ENCODE results near the gene ELOVL6.

The ELOVL6 gene

GRCh38 chr4:110014233-110014632 lies 184.2 kb downstream of the ELOVL6 start:
- DNase-seq, result no peak

GRCh38 chr4:110012917-110013316 lies 185.5 kb downstream of the ELOVL6 start:
- no peak for DNase-seq

GRCh38 chr4:110010797-110011196 lies 187.6 kb downstream of the ELOVL6 start:
- DNase-seq, result no peak

GRCh38 chr4:110009550-110009949 lies 188.9 kb downstream of the ELOVL6 start:
- DNase-seq, result no peak

GRCh38 chr4:110008540-110008939 lies 189.9 kb downstream of the ELOVL6 start:
- no peak for DNase-seq

GRCh38 chr4:110007217-110007616 lies 191.2 kb downstream of the ELOVL6 start:
- DNase-seq, result no peak

- peak; percentile 51 for DNase-seq
These were observed 192.9 kb downstream of the ELOVL6 start for GRCh38 chr4:110005461-110006056.

- no peak for DNase-seq
These were observed 193.9 kb downstream of the ELOVL6 start for GRCh38 chr4:110004556-110004955.

- DNase-seq, result no peak
These were observed 194.8 kb downstream of the ELOVL6 start for GRCh38 chr4:110003401-110004187.

- no peak for DNase-seq
These were observed 196.1 kb downstream of the ELOVL6 start for GRCh38 chr4:110002326-110002725.

GRCh38 chr4:109999585-109999912 lies 198.9 kb downstream of the ELOVL6 start:
- no peak for DNase-seq

- DNase-seq, result peak; percentile 7
These were observed 199.4 kb downstream of the ELOVL6 start for GRCh38 chr4:109998867-109999584.

GRCh38 chr4:109996526-109996925 lies 201.9 kb downstream of the ELOVL6 start:
- no peak for DNase-seq
